Liver (tissue), 9 donors: ENCODE results near the gene STPG4. TPM values are rescaled to one million over a fixed set of nuclear protein-coding genes. Genes with fewer than 3 reads are reported as not detected.

Experiments
- DNase-seq: peaks from one replicate; pipeline ENCODE4 v3.0.0-alpha.2; 2017; ENCODE audit warnings: low spot score
- H3K27ac ChIP-seq, 2 donors: one replicate each; pipeline ENCODE4 v1.7.0; 2013; ENCODE audit warnings: inconsistent platforms in 2 of 2, low read length in 2 of 2, control low read depth in 1 of 2, low read depth in 1 of 2, mild to moderate bottlenecking in 1 of 2
- H3K27me3 ChIP-seq, 4 donors: one replicate each; pipeline versions ENCODE4 v1.6.1 to v1.7.0; 2013; ENCODE audit warnings: low read length in 3 of 4, inconsistent platforms in 1 of 4, mild to moderate bottlenecking in 1 of 4, moderate library complexity in 1 of 4; ENCODE audit not compliant: control insufficient read depth in 4 of 4, insufficient read depth in 4 of 4
- H3K36me3 ChIP-seq, 4 donors: one replicate each; pipeline versions ENCODE4 v1.6.1 to v1.7.0; 2013; ENCODE audit warnings: low read length in 3 of 4, mild to moderate bottlenecking in 3 of 4, low read depth in 1 of 4, moderate library complexity in 1 of 4; ENCODE audit not compliant: control insufficient read depth in 4 of 4, insufficient read depth in 3 of 4
- H3K4me1 ChIP-seq, 4 donors: one replicate each; pipeline versions ENCODE4 v1.6.1 to v1.7.0; 2013; ENCODE audit warnings: low read length in 3 of 4, mild to moderate bottlenecking in 3 of 4, moderate library complexity in 1 of 4; ENCODE audit not compliant: control insufficient read depth in 4 of 4, insufficient read depth in 4 of 4
- H3K4me3 ChIP-seq, 3 donors: one replicate each; pipeline versions ENCODE4 v1.6.1 to v1.7.0; 2013; ENCODE audit warnings: low read length in 3 of 3, control low read depth in 1 of 3, low read depth in 1 of 3, mild to moderate bottlenecking in 1 of 3
- H3K9ac ChIP-seq, 2 donors: one replicate each; pipeline ENCODE4 v1.7.0; 2013; ENCODE audit warnings: low read length in 2 of 2, mild to moderate bottlenecking in 2 of 2, moderate library complexity in 2 of 2, control low read depth in 1 of 2, low read depth in 1 of 2
- H3K9me3 ChIP-seq, 4 donors: one replicate each; pipeline versions ENCODE4 v1.6.1 to v1.7.0; 2013; ENCODE audit warnings: low read length in 3 of 4; ENCODE audit not compliant: control insufficient read depth in 4 of 4
- ATF3 ChIP-seq: IDR thresholded peaks from 2 replicates; pipeline ENCODE4 v1.6.1; 2016; ENCODE audit warnings: antibody characterized with exemption
- EGR1 ChIP-seq, 2 donors: IDR thresholded peaks; 2 replicates each; pipeline ENCODE4 v1.6.1; 2016 to 2018; ENCODE audit warnings: antibody characterized with exemption in 2 of 2, low read depth in 2 of 2
- FOXA1 ChIP-seq: IDR thresholded peaks from 2 replicates; pipeline ENCODE4 v1.6.1; 2016; ENCODE audit warnings: antibody characterized with exemption
- GABPA ChIP-seq, 2 donors: IDR thresholded peaks in 1 of 2; conservative IDR thresholded peaks in 1 of 2; 2 replicates each; pipeline ENCODE4 v1.6.1; 2016; ENCODE audit warnings: antibody characterized with exemption in 2 of 2, mild to moderate bottlenecking in 1 of 2, moderate library complexity in 1 of 2
- HNF4A ChIP-seq, 2 donors: conservative IDR thresholded peaks; 2 replicates each; pipeline ENCODE4 v1.6.1; 2016; ENCODE audit warnings: antibody characterized with exemption in 2 of 2, mild to moderate bottlenecking in 2 of 2
- JUND ChIP-seq, 2 donors: IDR thresholded peaks; 2 replicates each; pipeline ENCODE4 v1.6.1; 2016; ENCODE audit warnings: antibody characterized with exemption in 2 of 2
- RAD21 ChIP-seq, 2 donors: IDR thresholded peaks; 2 replicates each; pipeline ENCODE4 v1.6.1; 2016; ENCODE audit warnings: antibody characterized with exemption in 2 of 2, mild to moderate bottlenecking in 2 of 2
- REST ChIP-seq: IDR thresholded peaks from 2 replicates; pipeline ENCODE4 v1.6.1; 2016; ENCODE audit warnings: antibody characterized with exemption, mild to moderate bottlenecking
- RXRA ChIP-seq, 2 donors: IDR thresholded peaks; 2 replicates each; pipeline ENCODE4 v1.6.1; 2017 to 2018; ENCODE audit warnings: antibody characterized with exemption in 2 of 2, mild to moderate bottlenecking in 1 of 2
- SP1 ChIP-seq: IDR thresholded peaks from 2 replicates; pipeline ENCODE4 v1.6.1; 2018; ENCODE audit warnings: antibody characterized with exemption, mild to moderate bottlenecking
- TAF1 ChIP-seq: conservative IDR thresholded peaks from 2 replicates; pipeline ENCODE4 v1.6.1; 2016; ENCODE audit warnings: antibody characterized with exemption, mild to moderate bottlenecking
- YY1 ChIP-seq: IDR thresholded peaks from 2 replicates; pipeline ENCODE4 v1.6.1; 2016; ENCODE audit warnings: antibody characterized with exemption, mild to moderate bottlenecking
- WGBS: extraction: QIAGEN DNeasy Blood & Tissue Kit; methylation state at CpG from one replicate; pipeline ENCODE4 v1.1.7; 2013; 5-methylcytosine and 5-hydroxymethylcytosine counted together
- polyA plus RNA-seq, 2 donors: library from polyadenylated mRNA; stranded (reverse) in 1 of 2; unstranded in 1 of 2; fragments of 200-250 nt in 1 of 2; fragments of >200 nt in 1 of 2; fragmentation: Nextera tagmentation in 1 of 2; extraction: Ambion mirVana in 1 of 2; gene quantifications; one replicate each; pipeline versions ENCODE4 v1.2.1 to v1.2.3, GENCODE V29; 2013 to 2015
- total RNA-seq, 2 donors: library from RNA; depleted of rRNA; stranded (reverse); fragments of >200 nt; gene quantifications; one replicate each; pipeline ENCODE4 v1.2.3, GENCODE V29; 2014
- TF ChIP-seq, protein P1 (sequence below): IDR thresholded peaks from 2 replicates; pipeline ENCODE4 v1.6.1; 2016; ENCODE audit warnings: antibody characterized with exemption
- TF ChIP-seq, protein P2 (sequence below): fragments of 150-350 bp; IDR thresholded peaks from 2 replicates; pipeline ENCODE4 v1.5.1; 2017; ENCODE audit warnings: improper control_type of control experiment, low read depth, low read length; ENCODE audit not compliant: missing input control
- donor health status: healthy.
- donor health status: healthy.
- donor health status: healthy.
- donor health status: healthy.
- donor health status: healthy.

The STPG4 gene
- total and polyA plus RNA-seq, 4 donors = 0.25 TPM; not detected in 3

DNA sequence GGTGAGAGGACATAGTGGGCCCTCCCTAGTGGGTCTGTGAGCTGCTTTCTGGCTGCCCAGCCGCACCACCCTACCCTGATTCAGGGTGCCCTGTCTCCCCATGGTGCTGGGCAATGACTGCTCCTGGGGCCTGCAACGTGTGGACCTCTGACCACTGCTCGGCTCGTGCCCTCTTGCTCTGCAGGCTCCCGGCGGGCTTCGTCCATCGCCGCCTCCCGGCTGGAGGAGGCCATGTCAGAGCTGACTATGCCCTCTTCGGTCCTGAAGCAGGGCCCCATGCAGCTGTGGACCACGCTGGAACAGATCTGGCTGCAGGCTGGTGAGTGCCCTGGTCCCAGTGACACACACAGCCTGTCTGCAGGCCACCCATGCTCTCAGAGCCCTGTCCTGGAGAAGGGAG is 103.5 kb downstream of the STPG4 start:
- H3K36me3 ChIP-seq = peaks cover 0 to 5% (median 3%) of the 10 kb centered on the region in 4 donors
- no peak overlapping the region for H3K4me3 ChIP-seq
- H3K9me3 ChIP-seq = no peaks in the 10 kb centered on the region
- no peak overlapping the region for H3K9ac ChIP-seq
- DNase-seq = no peak
- TF ChIP-seq YY1 (no peak), ATF3 (no peak), EGR1 (IDR thresholded peaks at IDR 0.05; ENCODE audit: low read depth in 2 of 2) (no peak), HNF4A (conservative IDR thresholded peaks at IDR 0.05) (no peak), GABPA (IDR thresholded peaks at IDR 0.05 in 1 of 2, conservative IDR thresholded peaks at IDR 0.05 in 1 of 2) (no peak), RXRA (IDR thresholded peaks at IDR 0.05) (no peak), RAD21 (IDR thresholded peaks at IDR 0.05) (no peak), TAF1 (no peak)
- TF ChIP-seq, protein P1, sequence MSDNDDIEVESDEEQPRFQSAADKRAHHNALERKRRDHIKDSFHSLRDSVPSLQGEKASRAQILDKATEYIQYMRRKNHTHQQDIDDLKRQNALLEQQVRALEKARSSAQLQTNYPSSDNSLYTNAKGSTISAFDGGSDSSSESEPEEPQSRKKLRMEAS = no peak
- no peak overlapping the region for H3K27ac ChIP-seq
- WGBS = 98% methylated on average over 12 of the region's 12 CpGs
- no peaks in the 10 kb centered on the region for H3K27me3 ChIP-seq
- H3K4me1 ChIP-seq = peaks cover 2 to 15% (median 10%) of the 10 kb centered on the region in 4 donors

- H3K9ac ChIP-seq = no peak overlapping the region
- H3K36me3 ChIP-seq = peaks cover 2 to 5% (median 4%) of the 10 kb centered on the region in 4 donors
- no peak for DNase-seq
- no peak overlapping the region for H3K4me3 ChIP-seq
- TF ChIP-seq SP1 (no peak), FOXA1 (no peak), YY1 (no peak), EGR1 (IDR thresholded peaks at IDR 0.05; ENCODE audit: low read depth in 2 of 2) (no peak), JUND (IDR thresholded peaks at IDR 0.05) (no peak), REST (no peak)
- TF ChIP-seq, protein P2, sequence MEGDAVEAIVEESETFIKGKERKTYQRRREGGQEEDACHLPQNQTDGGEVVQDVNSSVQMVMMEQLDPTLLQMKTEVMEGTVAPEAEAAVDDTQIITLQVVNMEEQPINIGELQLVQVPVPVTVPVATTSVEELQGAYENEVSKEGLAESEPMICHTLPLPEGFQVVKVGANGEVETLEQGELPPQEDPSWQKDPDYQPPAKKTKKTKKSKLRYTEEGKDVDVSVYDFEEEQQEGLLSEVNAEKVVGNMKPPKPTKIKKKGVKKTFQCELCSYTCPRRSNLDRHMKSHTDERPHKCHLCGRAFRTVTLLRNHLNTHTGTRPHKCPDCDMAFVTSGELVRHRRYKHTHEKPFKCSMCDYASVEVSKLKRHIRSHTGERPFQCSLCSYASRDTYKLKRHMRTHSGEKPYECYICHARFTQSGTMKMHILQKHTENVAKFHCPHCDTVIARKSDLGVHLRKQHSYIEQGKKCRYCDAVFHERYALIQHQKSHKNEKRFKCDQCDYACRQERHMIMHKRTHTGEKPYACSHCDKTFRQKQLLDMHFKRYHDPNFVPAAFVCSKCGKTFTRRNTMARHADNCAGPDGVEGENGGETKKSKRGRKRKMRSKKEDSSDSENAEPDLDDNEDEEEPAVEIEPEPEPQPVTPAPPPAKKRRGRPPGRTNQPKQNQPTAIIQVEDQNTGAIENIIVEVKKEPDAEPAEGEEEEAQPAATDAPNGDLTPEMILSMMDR = no peak
- TF ChIP-seq, protein P1 = no peak
- H3K27ac ChIP-seq = no peak overlapping the region
- peaks cover 2 to 15% (median 9%) of the 10 kb centered on the region in 4 donors for H3K4me1 ChIP-seq
- 89% methylated on average over 4 of the region's 4 CpGs for WGBS
- H3K9me3 ChIP-seq = no peaks in the 10 kb centered on the region
- H3K27me3 ChIP-seq = no peaks in the 10 kb centered on the region
Measured at GRCh38 chr2:47050762-47051161, 104.3 kb downstream of the STPG4 start.
